Fibroblast of the aortic adventitia (primary cell): ENCODE data around the gene NRM. TPM values are rescaled to one million over a fixed set of nuclear protein-coding genes. Genes with fewer than 3 reads are reported as not detected.

ENCODE experiments used
- DNase-seq: peaks from one replicate; pipeline ENCODE4 v3.0.0-alpha.2; 2010; ENCODE audit warnings: low read depth
- H3K4me3 ChIP-seq: 2 replicates; pipeline ENCODE4 v1.5.1; 2011; ENCODE audit warnings: low read depth, mild to moderate bottlenecking, control low read depth, low read length, moderate library complexity
- CTCF ChIP-seq: IDR thresholded peaks from 2 replicates; pipeline ENCODE4 v1.5.1; 2011; ENCODE audit warnings: mild to moderate bottlenecking, low read length, control low read depth, inconsistent platforms; ENCODE audit not compliant: insufficient read depth
- small RNA-seq: library from RNA; depleted of rRNA; stranded (forward); fragments of <200 nt; gene quantifications from one replicate; pipeline ENCODE3, GENCODE V24; 2012
- total RNA-seq: library from RNA; depleted of rRNA; stranded (reverse); fragments of >200 nt; gene quantifications from 2 replicates; pipeline ENCODE4 v1.2.3, GENCODE V29; 2012; ENCODE audit warnings: low replicate concordance

NRM gene
- total RNA-seq, 1 donor = 9.9 TPM

GRCh38 chr6:30644769-30645168 is 46.0 kb downstream of the NRM start:
- no peak for DNase-seq
- TF ChIP-seq CTCF = no peak

GRCh38 chr6:30643656-30644055 is 47.1 kb downstream of the NRM start:
- no peak for TF ChIP-seq CTCF
- peak; percentile 15 for DNase-seq
- H3K4me3 ChIP-seq = no peak overlapping the region

More at GRCh38 chr6:30644769-30645168, 46.0 kb downstream of the NRM start:
- H3K4me3 ChIP-seq = no peak overlapping the region

GRCh38 chr6:30641048-30641447 is 49.7 kb downstream of the NRM start:
- no peak for DNase-seq
- TF ChIP-seq CTCF = no peak

GRCh38 chr6:30640481-30640880 is 50.3 kb downstream of the NRM start:
- no peak for DNase-seq
- no peak overlapping the region for H3K4me3 ChIP-seq
- no peak for TF ChIP-seq CTCF

More at GRCh38 chr6:30641048-30641447, 49.7 kb downstream of the NRM start:
- H3K4me3 ChIP-seq = no peak overlapping the region

Small RNA genes within 50 kb of the gene (small RNA-seq; reads per million reads assigned to genes)
- not detected for gene RF00019

Other genes starting within 250 kb of the NRM start
- gene HLA-E, start 201.5 kb downstream of the NRM start, total RNA-seq = 115 and 227 TPM in 2 replicates
- gene GNL1, start 134.5 kb downstream of the NRM start, total RNA-seq = 41.1 and 45.1 TPM in 2 replicates
- 2.3 and 11.0 TPM in 2 replicates for gene PRR3, start 133.7 kb downstream of the NRM start, total RNA-seq
- gene ABCF1, start 119.5 kb downstream of the NRM start, total RNA-seq = 33.0 and 43.2 TPM in 2 replicates
- gene PPP1R10, start 73.7 kb downstream of the NRM start, total RNA-seq = 32.1 and 39.1 TPM in 2 replicates
- 47.7 and 110 TPM in 2 replicates for gene MRPS18B, start 73.1 kb downstream of the NRM start, total RNA-seq
- gene ATAT1, start 64.1 kb downstream of the NRM start, total RNA-seq = 0.16 and 5.6 TPM in 2 replicates
- 1.1 and 5.2 TPM in 2 replicates for gene C6orf136, start 43.9 kb downstream of the NRM start, total RNA-seq
- gene DHX16, start 18.0 kb downstream of the NRM start, total RNA-seq = 20.9 and 64.8 TPM in 2 replicates
- 33.0 and 82.2 TPM in 2 replicates for gene PPP1R18, start 4.3 kb downstream of the NRM start, total RNA-seq
- gene MDC1, start 26.3 kb upstream of the NRM start, total RNA-seq = 3.7 and 12.1 TPM in 2 replicates
- 120 and 996 TPM in 2 replicates for gene TUBB, start 29.4 kb upstream of the NRM start, total RNA-seq
- gene FLOT1, start 51.7 kb upstream of the NRM start, total RNA-seq = 77.8 and 109 TPM in 2 replicates
- gene IER3, start 53.6 kb upstream of the NRM start, total RNA-seq = 23.8 and 26.7 TPM in 2 replicates
- 7.7 and 41.9 TPM in 2 replicates for gene DDR1, start 193.5 kb upstream of the NRM start, total RNA-seq
- gene GTF2H4, start 217.2 kb upstream of the NRM start, total RNA-seq = 3.8 and 12.7 TPM in 2 replicates
- 15.6 and 18.5 TPM in 2 replicates for gene VARS2, start 223.3 kb upstream of the NRM start, total RNA-seq
- gene SFTA2, start 241.2 kb upstream of the NRM start, total RNA-seq = not detected in 2 replicates
- gene MUCL3, start 250.0 kb upstream of the NRM start, total RNA-seq = under 0.01 TPM in 1 of 2 replicates, not detected in the other